PC-9 (cell line): ENCODE measurements around the gene VWA7.

Experiments used
- CTCF ChIP-seq: fragments of 200-600 bp; sonication (generic); conservative IDR thresholded peaks from 2 replicates; pipeline ENCODE4 v1.6.1; 2017; ENCODE audit warnings: mixed run types, antibody characterized with exemption, mild to moderate bottlenecking, moderate library complexity
- EZH2 ChIP-seq: fragments of 200-600 bp; sonication (generic); IDR thresholded peaks from 2 replicates; pipeline ENCODE4 v1.8.0; 2017; ENCODE audit warnings: antibody characterized with exemption, low read depth

- TF ChIP-seq CTCF (no peak), EZH2 (no peak)
Observed at GRCh38 chr6:31723245-31723979, 53.7 kb downstream of the VWA7 start, which contains the start of gene MPIG6B.
